Measurements from ENCODE around the gene PRR36.

GRCh38 chr19:7873304-7874075, 700 bp downstream of the PRR36 start:
- no peak for TF ChIP-seq CTCF (IDR thresholded peaks at IDR 0.05)
- no peak for TF ChIP-seq POLR2AphosphoS5 (IDR thresholded peaks at IDR 0.05)
- TF ChIP-seq POLR2A (IDR thresholded peaks at IDR 0.05), result no peak
- no peak for TF ChIP-seq EP300 (IDR thresholded peaks at IDR 0.05)

Data from stomach (tissue), 4 donors.